GM12892 (cell line): Measurements from ENCODE around the gene KCNG2.

Experiments
- POLR2A ChIP-seq: IDR thresholded peaks from 2 replicates; pipeline ENCODE4 v1.6.1; 2011; ENCODE audit warnings: low read depth, low read length, control low read depth
- TAF1 ChIP-seq: IDR thresholded peaks from 2 replicates; pipeline ENCODE4 v1.6.1; 2011; ENCODE audit warnings: low read depth, mild to moderate bottlenecking, control low read depth, low read length, borderline replicate concordance

- TF ChIP-seq TAF1 (no peak), POLR2A (no peak)
Measured at GRCh38 chr18:79905993-79906392, 108.3 kb downstream of the KCNG2 start.
